ENCODE data around the gene LAMC2.
"Not testable (repeated sequence)": the region's sequence is repeated elsewhere in the genome, so short reads cannot be mapped to it uniquely, and the experiment has no call there.

The LAMC2 gene

GRCh38 chr1:183255073-183255472 lies 69.0 kb downstream of the LAMC2 start:
- no peak for DNase-seq (ENCODE audit: low read depth in 2 of 2, low spot score in 1 of 2)

GRCh38 chr1:183259924-183260323 lies 73.9 kb downstream of the LAMC2 start:
- DNase-seq (ENCODE audit: low read depth in 2 of 2, low spot score in 1 of 2) = no peak

GRCh38 chr1:183262628-183263200 lies 76.7 kb downstream of the LAMC2 start:
- DNase-seq (ENCODE audit: low read depth in 2 of 2, low spot score in 1 of 2) = no peak

- DNase-seq (ENCODE audit: low read depth in 2 of 2, low spot score in 1 of 2) = no peak
Measured at GRCh38 chr1:183263886-183264602, 78.0 kb downstream of the LAMC2 start.

GRCh38 chr1:183267646-183268431 lies 81.8 kb downstream of the LAMC2 start:
- no peak for DNase-seq (ENCODE audit: low read depth in 2 of 2, low spot score in 1 of 2)

- no peak for DNase-seq (ENCODE audit: low read depth in 2 of 2, low spot score in 1 of 2)
Measured at GRCh38 chr1:183270541-183271141, 84.6 kb downstream of the LAMC2 start.

GRCh38 chr1:183272390-183272848 lies 86.4 kb downstream of the LAMC2 start:
- DNase-seq (ENCODE audit: low read depth in 2 of 2, low spot score in 1 of 2) = no peak

- no peak for DNase-seq (ENCODE audit: low read depth in 2 of 2, low spot score in 1 of 2)
Measured at GRCh38 chr1:183273300-183273699, 87.2 kb downstream of the LAMC2 start.

GRCh38 chr1:183273984-183274383 lies 87.9 kb downstream of the LAMC2 start:
- DNase-seq (ENCODE audit: low read depth in 2 of 2, low spot score in 1 of 2) = not testable (repeated sequence)

- no peak for DNase-seq (ENCODE audit: low read depth in 2 of 2, low spot score in 1 of 2)
Measured at GRCh38 chr1:183274836-183275235, 88.8 kb downstream of the LAMC2 start.

- DNase-seq (ENCODE audit: low read depth in 2 of 2, low spot score in 1 of 2) = no peak
Measured at GRCh38 chr1:183275322-183275721, 89.3 kb downstream of the LAMC2 start.

GRCh38 chr1:183276386-183277080 lies 90.5 kb downstream of the LAMC2 start:
- no peak for DNase-seq (ENCODE audit: low read depth in 2 of 2, low spot score in 1 of 2)

- DNase-seq (ENCODE audit: low read depth in 2 of 2, low spot score in 1 of 2) = no peak
Measured at GRCh38 chr1:183277821-183278738, 92.0 kb downstream of the LAMC2 start.

GRCh38 chr1:183278739-183279591 lies 92.9 kb downstream of the LAMC2 start:
- no peak for DNase-seq (ENCODE audit: low read depth in 2 of 2, low spot score in 1 of 2)

GRCh38 chr1:183279835-183280234 lies 93.8 kb downstream of the LAMC2 start:
- DNase-seq (ENCODE audit: low read depth in 2 of 2, low spot score in 1 of 2) = no peak

- no peak for DNase-seq (ENCODE audit: low read depth in 2 of 2, low spot score in 1 of 2)
Measured at GRCh38 chr1:183281039-183281438, 95.0 kb downstream of the LAMC2 start.

GRCh38 chr1:183281553-183282091 lies 95.6 kb downstream of the LAMC2 start:
- peak; percentile 28 to 49 for DNase-seq (ENCODE audit: low read depth in 2 of 2, low spot score in 1 of 2)

GRCh38 chr1:183282101-183282855 lies 96.2 kb downstream of the LAMC2 start:
- DNase-seq (ENCODE audit: low read depth in 2 of 2, low spot score in 1 of 2) = no peak

Measured in stimulated activated CD8-positive, alpha-beta memory T cell treated with anti-CD3 and anti-CD28 coated beads, Interleukin-4, amount 100 ng/mL, for 4 hours (primary cell).